GM19099 (cell line): ENCODE results near the gene TRAPPC8.

Source experiments
- POLR2A ChIP-seq: IDR thresholded peaks from 3 replicates; pipeline ENCODE4 v1.6.1; 2011; ENCODE audit warnings: low read depth; ENCODE audit not compliant: insufficient read length; ENCODE audit errors: extremely low read depth

TRAPPC8 gene

DNA sequence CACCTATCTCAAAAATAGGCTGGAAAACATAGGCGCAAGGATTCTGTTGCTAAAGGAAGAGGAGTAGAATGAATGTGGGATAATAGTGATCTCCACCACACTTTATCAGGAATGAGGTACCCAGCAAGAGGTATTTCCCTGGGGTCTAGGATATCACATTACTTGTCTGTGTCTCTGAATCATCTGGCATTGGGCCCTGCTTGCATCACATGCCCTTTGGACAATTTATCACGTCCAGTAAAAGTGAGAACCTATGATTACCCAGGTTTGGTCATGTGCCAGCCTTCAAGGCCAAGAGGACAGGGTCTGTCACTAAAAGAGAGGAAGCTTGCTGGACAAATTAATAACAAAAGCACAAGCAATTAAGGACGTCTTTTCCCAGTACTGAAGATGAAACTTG is 11.4 kb upstream of the TRAPPC8 start:
- TF ChIP-seq POLR2A: no peak

DNA sequence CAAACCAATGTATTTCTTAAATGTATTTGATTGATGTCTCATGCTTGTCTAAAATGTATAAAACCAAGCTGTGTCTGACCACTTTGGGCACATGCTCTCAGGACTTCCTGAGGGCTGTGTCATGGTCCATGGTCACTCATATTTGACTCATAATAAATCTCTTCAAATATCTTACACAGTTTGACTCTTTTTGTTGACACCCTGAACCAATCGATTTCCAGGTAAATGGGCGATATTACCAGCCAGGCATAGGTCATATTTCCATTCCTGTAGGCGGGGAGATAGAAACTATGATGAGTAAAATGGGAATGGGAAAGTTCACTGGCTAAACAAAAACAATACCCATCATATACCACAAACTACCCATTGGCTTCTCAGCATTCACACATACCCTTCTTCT is 9.3 kb upstream of the TRAPPC8 start:
- no peak for TF ChIP-seq POLR2A

DNA sequence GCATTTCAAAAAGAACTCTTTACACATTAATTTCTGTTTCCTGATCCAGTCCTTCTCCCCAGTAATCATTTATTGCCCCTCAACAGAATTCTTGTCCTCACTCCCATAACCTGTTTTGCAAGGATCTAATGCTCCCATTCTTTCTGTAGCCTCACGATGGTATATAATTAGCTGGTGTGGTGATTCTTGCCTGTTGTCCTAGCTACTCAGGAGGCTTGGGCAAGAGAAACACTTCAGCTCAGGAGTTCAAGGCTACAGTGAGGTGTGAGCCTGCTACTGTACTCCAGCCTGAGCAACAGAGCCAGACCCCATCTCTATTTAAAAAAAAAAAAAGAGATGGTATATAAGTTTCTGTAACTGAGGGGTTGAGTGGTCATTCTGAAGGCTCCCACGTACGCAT is 7.7 kb upstream of the TRAPPC8 start:
- no peak for TF ChIP-seq POLR2A

DNA sequence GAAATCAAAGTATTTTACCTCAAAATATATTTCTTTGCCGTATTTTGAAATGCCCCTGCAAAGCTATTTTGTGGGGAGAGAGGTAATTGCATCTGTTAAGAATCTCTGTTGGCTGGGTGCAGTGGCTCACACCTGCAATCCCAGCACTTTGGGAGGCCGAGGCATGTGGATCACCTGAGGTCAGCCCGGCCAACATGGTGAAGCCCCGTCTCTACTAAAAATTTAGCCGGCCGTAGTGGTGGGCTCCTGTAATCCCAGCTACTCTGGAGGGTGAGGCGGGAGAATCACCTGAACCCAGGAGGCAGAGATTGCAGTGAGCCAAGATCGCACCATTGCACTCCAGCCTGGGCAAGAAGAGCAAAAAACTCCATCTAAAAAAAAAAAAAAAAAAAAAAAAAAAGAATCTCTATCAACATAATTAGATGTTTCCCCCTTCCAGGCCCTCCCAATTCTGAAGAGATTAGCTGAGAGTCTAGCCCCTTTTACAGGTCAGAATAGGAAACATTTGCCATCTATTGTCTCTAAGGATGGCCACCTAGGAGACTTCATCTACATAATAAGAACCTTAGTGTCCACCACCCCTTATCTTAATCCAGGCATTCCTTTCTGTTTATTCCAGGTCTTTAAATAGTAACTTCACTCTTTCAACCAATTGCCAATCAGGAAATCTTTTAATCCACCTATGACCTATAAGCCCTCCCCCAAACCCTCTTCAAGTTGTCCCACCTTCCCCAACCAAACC is 3.5 kb upstream of the TRAPPC8 start:
- no peak for TF ChIP-seq POLR2A

DNA sequence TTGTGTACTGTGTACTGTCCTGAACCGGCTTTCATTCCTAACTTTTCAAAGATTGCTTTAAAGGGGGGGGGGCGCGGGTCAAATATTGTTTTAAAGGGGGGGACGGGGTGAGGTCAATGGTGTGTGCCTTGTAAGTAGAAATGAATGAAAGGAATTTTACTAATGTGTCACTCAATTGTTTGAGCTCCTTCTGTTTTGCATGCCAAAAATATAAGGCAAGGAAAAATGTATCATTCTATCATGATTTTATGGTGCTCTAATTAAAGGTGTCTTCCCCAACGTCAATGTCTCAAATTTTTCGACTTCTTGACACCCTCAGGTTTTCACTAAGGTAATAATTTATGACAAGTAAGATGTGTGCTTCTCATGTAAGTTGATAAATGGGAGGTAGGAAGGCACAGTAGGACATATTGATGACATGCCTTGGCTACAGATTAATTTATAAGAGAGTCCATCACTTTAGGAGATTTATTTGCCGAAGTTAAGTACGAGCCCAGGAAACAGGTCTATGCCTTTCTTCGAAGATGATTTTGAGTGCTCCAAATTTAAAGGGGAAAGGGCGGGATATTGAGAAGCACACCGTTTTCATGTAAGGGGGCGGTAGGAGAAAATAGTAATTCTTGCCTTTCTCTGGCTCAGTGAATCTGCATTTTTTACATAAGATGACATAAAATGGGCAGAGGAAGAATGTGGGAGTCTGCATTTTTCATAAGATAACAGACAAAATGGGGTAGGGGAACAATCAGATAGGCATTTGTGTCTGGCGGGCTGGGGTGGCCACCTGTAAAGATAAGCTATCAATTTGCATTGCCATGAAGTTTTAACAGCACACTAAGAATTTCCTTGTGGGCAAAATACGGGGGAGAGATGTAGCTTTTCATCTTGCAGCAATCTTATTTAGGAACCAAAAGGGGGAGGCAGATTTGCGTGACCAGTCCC is 1.2 kb upstream of the TRAPPC8 start:
- TF ChIP-seq POLR2A: no peak

DNA sequence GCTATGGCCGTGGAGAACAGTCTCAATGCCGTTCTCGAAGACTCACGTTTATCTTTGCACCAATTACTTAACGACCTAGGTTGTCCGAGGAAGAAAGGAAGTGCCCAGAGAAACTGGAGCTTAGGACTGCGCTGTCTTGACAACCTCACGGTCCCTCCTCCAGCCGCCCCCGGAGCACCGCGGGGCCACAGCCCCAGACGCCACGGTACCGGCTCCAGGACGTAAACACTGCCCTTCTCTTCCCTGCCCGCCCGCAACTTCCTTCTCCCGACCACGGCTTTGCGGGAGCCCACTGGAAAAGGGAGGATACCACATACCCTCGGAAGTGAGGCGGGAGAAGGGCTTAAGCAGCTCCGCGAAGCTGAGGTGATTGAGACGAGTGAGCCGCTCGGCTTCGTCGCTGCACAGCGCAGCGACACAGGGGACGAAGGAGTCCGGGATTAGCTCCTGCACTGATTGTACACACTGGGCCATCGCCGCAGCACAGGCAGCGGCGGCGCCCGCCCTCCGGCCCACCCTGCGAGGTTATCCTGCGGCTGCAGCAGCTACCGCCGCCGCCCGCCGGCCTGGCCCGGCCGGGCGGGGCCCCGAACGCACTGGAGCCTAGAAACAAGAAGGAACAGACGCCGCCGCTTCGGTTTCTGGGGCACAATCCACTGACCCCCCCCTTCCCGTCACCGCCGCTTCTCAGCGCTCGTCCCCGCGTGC is 483 bp downstream of the TRAPPC8 start:
- TF ChIP-seq POLR2A: no peak

DNA sequence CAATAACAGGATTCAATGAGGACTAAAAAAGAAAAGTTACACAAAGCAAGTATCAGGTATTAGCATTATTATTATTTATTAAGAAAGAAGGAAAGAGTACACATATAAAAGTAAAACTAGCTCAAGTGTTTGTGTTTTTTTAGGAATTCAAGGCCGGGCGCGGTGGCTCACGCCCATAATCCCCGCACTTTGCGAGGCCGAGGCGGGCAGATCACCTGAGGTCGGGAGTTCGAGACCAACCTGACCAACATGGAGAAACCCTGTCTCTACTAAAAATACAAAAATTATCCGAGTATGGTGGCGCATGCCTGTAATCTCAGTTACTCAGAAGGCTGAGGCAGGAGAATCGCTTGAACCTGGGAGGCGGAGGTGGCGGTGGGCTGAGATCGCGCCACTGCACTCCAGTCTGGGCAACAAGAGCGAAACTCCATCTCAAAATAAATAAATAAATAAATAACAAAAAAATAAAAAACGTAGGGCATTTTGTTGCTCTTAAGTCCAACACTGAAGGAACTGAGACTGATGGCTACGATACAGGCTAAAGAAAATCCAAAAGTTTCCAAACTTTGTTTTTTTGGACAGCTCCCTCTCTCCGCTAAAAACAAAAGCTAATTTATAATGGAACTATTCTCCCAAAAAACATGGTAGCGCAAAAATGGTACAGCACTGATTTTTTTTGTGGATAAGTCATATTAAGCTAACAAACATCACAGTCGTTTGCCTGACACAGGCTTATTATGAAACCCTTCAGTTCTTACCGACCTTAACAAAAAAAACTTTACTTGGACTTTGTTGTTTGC is 1.7 kb downstream of the TRAPPC8 start:
- TF ChIP-seq POLR2A: no peak

DNA sequence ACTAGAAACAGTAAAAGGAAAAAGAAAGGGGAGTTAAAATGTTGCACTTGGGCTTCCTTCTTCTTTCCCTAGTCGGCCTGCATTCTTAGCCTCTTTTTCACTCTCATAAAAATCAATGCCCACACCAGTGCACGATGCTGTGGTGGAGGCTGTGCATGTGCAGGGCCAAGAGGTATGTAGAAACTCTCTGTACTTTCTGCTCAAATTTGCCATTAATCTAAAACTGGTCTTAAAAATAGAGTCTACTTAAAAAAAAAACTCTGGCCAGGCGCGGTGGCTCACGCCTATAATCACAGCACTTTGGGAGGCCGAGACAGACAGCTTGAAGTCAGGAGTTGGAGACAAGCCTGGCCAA is 11.1 kb downstream of the TRAPPC8 start:
- no peak for TF ChIP-seq POLR2A

DNA sequence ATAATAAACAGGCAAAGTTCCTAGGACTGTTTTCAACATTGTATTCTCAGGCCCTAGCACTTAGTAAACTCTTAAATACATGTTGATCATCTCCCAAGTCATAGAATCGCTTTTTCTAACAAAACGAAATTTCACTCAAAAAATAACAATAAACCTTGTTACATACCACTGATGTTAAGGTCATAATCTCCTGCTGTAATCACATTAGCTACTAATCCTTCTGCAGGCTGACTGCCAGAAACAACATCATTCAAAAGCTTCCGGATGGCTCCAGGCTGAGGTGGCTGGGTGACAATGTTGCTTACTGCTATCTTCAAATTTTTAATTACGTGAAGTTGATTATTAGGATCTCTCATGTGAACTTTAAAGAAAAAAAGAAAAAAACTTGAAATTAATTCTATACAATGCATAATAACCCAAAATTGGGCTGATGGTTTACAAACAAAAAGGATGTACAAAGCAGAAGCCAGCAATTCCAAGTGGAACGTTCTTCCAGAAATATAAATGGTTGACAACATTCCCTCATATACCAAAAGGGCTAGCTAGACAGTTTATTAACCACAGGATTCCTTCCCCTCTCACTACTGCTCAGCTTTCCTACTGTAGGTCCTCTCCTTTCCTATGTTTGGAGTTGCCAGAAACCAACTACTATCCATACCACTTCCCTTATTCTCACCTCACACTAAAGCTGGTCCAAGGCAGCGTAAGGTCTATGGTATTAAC is 11.6 kb downstream of the TRAPPC8 start:
- no peak for TF ChIP-seq POLR2A

DNA sequence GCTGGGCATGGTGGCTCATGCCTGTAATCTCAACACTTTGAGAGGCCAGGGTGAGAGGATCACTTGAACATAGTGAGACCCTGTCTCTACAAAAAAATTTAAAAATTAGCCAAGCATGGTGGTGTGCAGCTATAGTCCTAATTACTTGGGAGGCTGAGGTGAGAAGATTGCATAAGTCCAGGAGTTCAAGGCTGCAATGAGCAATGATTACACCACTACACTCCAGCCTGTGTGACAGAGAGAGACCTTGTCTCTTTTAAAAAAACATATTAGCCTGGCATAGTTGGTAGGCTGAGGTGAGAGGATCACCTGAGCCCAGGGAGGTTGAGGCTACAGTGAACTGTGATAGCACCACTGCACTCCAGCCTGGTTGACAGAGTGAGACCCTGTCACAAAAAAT is 13.7 kb downstream of the TRAPPC8 start:
- no peak for TF ChIP-seq POLR2A

DNA sequence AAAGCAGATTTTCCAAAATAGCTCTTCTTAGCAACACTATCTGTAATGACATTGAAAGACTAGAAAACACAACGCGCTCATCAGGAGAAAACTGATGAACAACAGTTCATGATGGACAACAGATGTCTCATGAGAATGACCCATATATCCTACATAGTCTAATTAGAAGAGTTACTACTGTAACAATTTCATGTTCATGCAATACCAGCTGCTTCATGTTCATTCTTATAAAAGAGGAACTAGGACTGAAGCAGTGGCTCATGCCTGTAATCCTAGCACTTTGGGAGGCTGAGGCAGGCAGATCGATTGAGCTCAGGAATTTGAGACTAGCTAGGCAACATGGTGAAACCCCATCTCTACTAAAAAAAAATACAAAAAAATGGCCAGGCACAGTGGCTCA is 22.7 kb downstream of the TRAPPC8 start:
- no peak for TF ChIP-seq POLR2A

DNA sequence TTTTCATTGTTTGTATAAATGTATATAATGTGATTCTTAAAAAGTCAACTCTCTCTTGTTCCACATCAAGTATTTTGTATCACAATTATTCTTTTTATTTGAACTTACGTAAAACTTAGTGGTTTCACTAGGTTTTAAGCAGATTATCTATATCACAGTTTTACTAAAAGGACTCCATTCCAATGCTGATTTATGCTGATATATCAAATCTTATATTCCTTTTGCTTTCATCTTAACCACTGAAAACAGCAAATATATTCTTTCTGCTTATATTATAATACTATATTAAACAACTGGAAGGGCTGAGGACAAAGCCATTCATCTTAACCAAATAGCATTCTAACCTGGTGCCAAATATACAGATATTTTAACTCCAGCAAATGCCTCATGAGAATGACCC is 24.2 kb downstream of the TRAPPC8 start:
- TF ChIP-seq POLR2A: no peak

DNA sequence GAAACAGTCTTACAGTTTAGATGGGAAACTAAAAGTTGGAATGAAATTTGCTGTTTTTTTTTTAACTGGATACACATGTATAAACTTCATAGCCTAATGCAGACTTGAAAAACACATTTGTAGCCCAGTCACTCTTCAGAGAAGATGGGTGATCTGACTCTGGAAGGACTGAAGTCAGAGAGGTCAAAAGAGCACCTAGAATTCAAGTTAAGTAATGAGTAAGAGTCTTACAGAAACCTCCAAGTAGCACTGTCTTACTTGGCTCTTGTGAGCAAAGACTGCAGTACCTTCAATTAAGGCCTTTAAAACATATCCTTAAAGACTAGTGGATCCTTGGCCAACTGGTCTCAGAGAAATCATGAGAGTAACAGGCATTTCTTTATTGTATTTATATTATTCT is 41.9 kb downstream of the TRAPPC8 start:
- TF ChIP-seq POLR2A: no peak

DNA sequence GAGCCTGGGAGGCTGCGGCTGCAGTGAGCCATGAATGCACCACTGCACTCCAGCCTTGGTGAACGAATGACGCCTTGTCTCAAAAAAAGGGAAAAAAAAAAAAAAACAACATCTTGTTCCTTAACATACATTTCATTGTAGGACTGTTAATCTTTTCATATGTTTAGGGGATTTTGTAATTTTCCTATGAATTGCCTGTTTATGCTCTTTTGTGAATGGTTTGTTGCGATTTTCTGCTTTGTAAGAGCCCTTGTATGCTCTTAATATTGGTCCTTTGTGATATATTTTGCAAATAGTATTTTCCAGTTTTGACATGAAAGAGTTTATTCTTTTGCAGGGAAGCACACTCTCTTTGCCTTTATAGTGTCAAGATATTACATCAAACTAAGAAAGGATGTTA is 50.0 kb downstream of the TRAPPC8 start:
- no peak for TF ChIP-seq POLR2A
